GM19035 (cell line): ENCODE data around the gene CCDC85C.

Experiments
- ATAC-seq: cut with Tn5 transposase; IDR thresholded peaks from one replicate; pipeline ENCODE4 v1.9.1; 2021; ENCODE audit not compliant: unreplicated experiment

CCDC85C gene

GRCh38 chr14:99481745-99482099, 122.3 kb downstream of the CCDC85C start:
- ATAC-seq = no peak

- ATAC-seq = peak; percentile 83
These were observed 122.9 kb downstream of the CCDC85C start, which contains the start of gene CCNK for GRCh38 chr14:99480917-99481744. Gene CCNK (plus strand): TSS chr14:99481409. CDS start chr14:99492678, 11,269 bp downstream.

GRCh38 chr14:99479906-99480869, 123.8 kb downstream of the CCDC85C start, which contains the start of gene SETD3:
Gene SETD3 (minus strand): TSS chr14:99480859. CDS start chr14:99465805, 15,054 bp downstream.
- peak; percentile 4 for ATAC-seq

- ATAC-seq = no peak
These were observed 124.7 kb downstream of the CCDC85C start for GRCh38 chr14:99479160-99479905.

- no peak for ATAC-seq
These were observed 125.9 kb downstream of the CCDC85C start for GRCh38 chr14:99478128-99478527.

- no peak for ATAC-seq
These were observed 127.1 kb downstream of the CCDC85C start for GRCh38 chr14:99476864-99477263.

GRCh38 chr14:99475660-99476059, 128.3 kb downstream of the CCDC85C start:
- ATAC-seq = no peak

- no peak for ATAC-seq
These were observed 128.8 kb downstream of the CCDC85C start for GRCh38 chr14:99475179-99475578.

- ATAC-seq = no peak
These were observed 130.5 kb downstream of the CCDC85C start for GRCh38 chr14:99473458-99473857.

GRCh38 chr14:99472937-99473336, 131.1 kb downstream of the CCDC85C start:
- no peak for ATAC-seq

GRCh38 chr14:99471731-99472130, 132.3 kb downstream of the CCDC85C start:
- ATAC-seq = no peak

GRCh38 chr14:99468836-99469592, 135.0 kb downstream of the CCDC85C start:
- ATAC-seq = no peak

GRCh38 chr14:99468081-99468480, 135.9 kb downstream of the CCDC85C start:
- no peak for ATAC-seq

- no peak for ATAC-seq
These were observed 136.5 kb downstream of the CCDC85C start for GRCh38 chr14:99467336-99468078.

- ATAC-seq = no peak
These were observed 137.2 kb downstream of the CCDC85C start for GRCh38 chr14:99466758-99467157.

GRCh38 chr14:99465288-99465687, 138.7 kb downstream of the CCDC85C start:
- ATAC-seq = no peak

- no peak for ATAC-seq
These were observed 140.0 kb downstream of the CCDC85C start for GRCh38 chr14:99463974-99464373.

- ATAC-seq = no peak
These were observed 141.8 kb downstream of the CCDC85C start for GRCh38 chr14:99462210-99462609.

- ATAC-seq = no peak
These were observed 142.5 kb downstream of the CCDC85C start for GRCh38 chr14:99461411-99462085.
